ENCODE data around the gene KLF15.

DNA sequence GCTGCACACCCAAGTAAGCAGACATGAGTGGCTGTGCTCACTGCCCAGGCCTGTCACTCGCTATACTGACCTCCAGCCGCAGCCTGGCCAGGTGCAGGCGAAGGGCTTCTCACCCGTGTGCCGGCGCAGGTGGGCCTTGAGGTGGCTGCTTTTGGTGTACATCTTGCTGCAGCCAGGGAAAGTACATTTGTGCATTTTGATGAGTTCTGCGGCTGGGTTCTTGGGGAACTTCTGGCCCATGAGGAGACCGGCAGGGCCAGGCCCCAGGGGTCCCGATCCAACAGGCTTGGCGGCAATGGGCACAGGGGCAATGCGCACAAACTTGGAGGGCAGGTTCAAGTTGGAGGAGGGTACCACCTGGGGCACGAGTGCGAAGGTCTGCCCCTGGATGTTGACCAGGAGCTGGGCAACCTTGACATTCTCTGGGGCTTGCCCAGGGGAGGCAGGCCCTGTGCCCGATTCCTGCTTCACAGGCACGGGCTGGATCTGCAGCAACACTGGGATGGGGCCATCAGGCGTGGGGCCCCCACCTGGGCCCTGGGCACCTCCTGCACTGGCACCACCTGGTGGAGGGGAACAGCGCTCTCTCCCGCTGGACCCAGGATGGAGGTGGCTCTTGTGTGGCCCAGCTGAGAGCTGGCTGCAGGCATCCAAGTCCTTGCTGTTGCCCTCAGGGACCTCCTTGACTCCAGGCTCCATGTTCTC is 5.3 kb downstream of the KLF15 start:
- TF ChIP-seq CTCF (IDR thresholded peaks at IDR 0.05): no peak
- TF ChIP-seq SREBF2 (IDR thresholded peaks at IDR 0.05): no peak
- TF ChIP-seq HOXA7 (CRISPR knock-in tag; IDR thresholded peaks at IDR 0.05): no peak
- no peak for TF ChIP-seq JUN (IDR thresholded peaks at IDR 0.05)
- TF ChIP-seq EP300 (IDR thresholded peaks at IDR 0.05): no peak
- no peak for TF ChIP-seq POLR2A (IDR thresholded peaks at IDR 0.05; ENCODE audit: low read length)
- TF ChIP-seq KDM5A (IDR thresholded peaks at IDR 0.05): no peak
- TF ChIP-seq PHF8 (IDR thresholded peaks at IDR 0.05; ENCODE audit: borderline replicate concordance, low read depth): no peak
- TF ChIP-seq ESRRA (IDR thresholded peaks at IDR 0.05; ENCODE audit: borderline replicate concordance, low read length): no peak
- TF ChIP-seq HDAC2 (IDR thresholded peaks at IDR 0.05): no peak
- TF ChIP-seq CHD2 (IDR thresholded peaks at IDR 0.05; ENCODE audit: low read length, partially characterized antibody): no peak
- no peak for TF ChIP-seq MAX (IDR thresholded peaks at IDR 0.05)
- no peak for TF ChIP-seq GATA3 (IDR thresholded peaks at IDR 0.05; ENCODE audit: borderline replicate concordance)
